ENCODE data around the gene PJA1.

Gene PJA1

GRCh38 chrX:69163936-69164741, 1.1 kb downstream of the PJA1 start:
- peak; percentile 75 for DNase-seq

GRCh38 chrX:69162361-69162865, 2.8 kb downstream of the PJA1 start:
- peak; percentile 30 for DNase-seq

GRCh38 chrX:69161786-69162349, 3.4 kb downstream of the PJA1 start:
- no peak for DNase-seq

GRCh38 chrX:69161371-69161770, 3.9 kb downstream of the PJA1 start:
- no peak for DNase-seq

GRCh38 chrX:69158166-69158980, 6.9 kb downstream of the PJA1 start:
- peak; percentile 26 for DNase-seq

- DNase-seq: no peak
Measured at GRCh38 chrX:69156638-69157037, 8.6 kb downstream of the PJA1 start.

- no peak for DNase-seq
Measured at GRCh38 chrX:69155786-69156520, 9.3 kb downstream of the PJA1 start.

GRCh38 chrX:69154051-69154450, 11.2 kb downstream of the PJA1 start:
- DNase-seq: no peak

GRCh38 chrX:69153060-69153730, 12.1 kb downstream of the PJA1 start:
- no peak for DNase-seq

- no peak for DNase-seq
Measured at GRCh38 chrX:69152417-69152841, 12.8 kb downstream of the PJA1 start.

GRCh38 chrX:69151866-69152284, 13.4 kb downstream of the PJA1 start:
- DNase-seq: no peak

- DNase-seq: no peak
Measured at GRCh38 chrX:69150281-69150960, 14.8 kb downstream of the PJA1 start.

GRCh38 chrX:69149466-69150280, 15.6 kb downstream of the PJA1 start:
- no peak for DNase-seq

GRCh38 chrX:69148946-69149345, 16.3 kb downstream of the PJA1 start:
- no peak for DNase-seq

- no peak for DNase-seq
Measured at GRCh38 chrX:69146739-69147138, 18.5 kb downstream of the PJA1 start.

- DNase-seq: no peak
Measured at GRCh38 chrX:69145714-69146113, 19.5 kb downstream of the PJA1 start.

GRCh38 chrX:69144838-69145680, 20.2 kb downstream of the PJA1 start:
- no peak for DNase-seq

- no peak for DNase-seq
Measured at GRCh38 chrX:69143530-69143929, 21.7 kb downstream of the PJA1 start.

GRCh38 chrX:69142788-69143469, 22.3 kb downstream of the PJA1 start:
- DNase-seq: no peak

Measured in CD4-positive, alpha-beta T cell treated with Interleukin-10 for 1 hour (primary cell).